ACC112 (cell line): ENCODE data around the gene S1PR3.
A peak's percentile ranks its signal among the peaks of the same experiment; 100 is the strongest.

ENCODE experiments used
- H2AFZ ChIP-seq: fragments of 200-600 bp; sonication (generic); one replicate; pipeline ENCODE4 v1.6.0; 2017; ENCODE audit warnings: antibody characterized with exemption, low read length; ENCODE audit not compliant: unreplicated experiment
- H3K27ac ChIP-seq: fragments of 200-600 bp; sonication (generic); 2 replicates; pipeline ENCODE4 v1.5.1; 2014; ENCODE audit warnings: low read depth, mild to moderate bottlenecking, antibody characterized with exemption, low read length, moderate library complexity
- H3K27me3 ChIP-seq: fragments of 200-600 bp; sonication (generic); 2 replicates; pipeline ENCODE4 v1.6.1; 2014; ENCODE audit warnings: mild to moderate bottlenecking, antibody characterized with exemption, low read length, moderate library complexity, mixed read lengths; ENCODE audit not compliant: insufficient read depth
- H3K36me3 ChIP-seq: fragments of 200-600 bp; sonication (generic); 2 replicates; pipeline ENCODE4 v1.6.1; 2016; ENCODE audit warnings: mild to moderate bottlenecking, antibody characterized with exemption, low read length, moderate library complexity, mixed read lengths; ENCODE audit not compliant: insufficient read depth
- H3K4me1 ChIP-seq: fragments of 200-600 bp; sonication (generic); one replicate; pipeline ENCODE4 v1.6.1; 2016; ENCODE audit warnings: low read length, mixed read lengths; ENCODE audit not compliant: insufficient read depth, unreplicated experiment, control insufficient read depth
- H3K4me3 ChIP-seq: fragments of 200-600 bp; sonication (generic); 2 replicates; pipeline ENCODE4 v1.5.1; 2014; ENCODE audit warnings: mild to moderate bottlenecking, low read depth, low read length
- H3K79me2 ChIP-seq: fragments of 200-600 bp; sonication (generic); one replicate; pipeline ENCODE4 v1.6.0; 2016; ENCODE audit warnings: low read length; ENCODE audit not compliant: control insufficient read depth, unreplicated experiment, insufficient read depth

S1PR3 gene

DNA sequence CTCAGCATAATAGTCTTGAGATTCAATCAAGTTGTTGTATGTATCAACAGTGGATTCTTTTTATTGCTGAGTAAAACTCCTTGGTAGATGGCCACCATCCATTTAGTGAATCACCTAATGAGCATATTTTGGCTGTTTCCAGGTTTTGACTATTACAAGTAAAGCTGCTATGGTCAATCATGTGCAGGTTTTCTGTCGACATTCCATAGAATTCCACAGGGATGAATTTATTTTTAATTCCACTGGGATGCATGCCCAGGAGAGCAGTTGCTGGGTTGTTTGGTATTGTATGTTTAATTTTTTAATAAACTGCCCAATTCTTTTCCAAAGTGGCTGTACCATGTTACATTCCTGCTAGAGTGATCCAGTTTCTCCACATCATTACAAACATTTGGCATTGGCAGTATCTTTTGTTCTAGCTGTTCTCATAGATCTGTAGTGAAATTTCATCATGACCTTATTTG lies 10.5 kb upstream of the S1PR3 start:
- no peaks in the 10 kb centered on the region for H3K4me1 ChIP-seq
- no peaks in the 10 kb centered on the region for H3K27me3 ChIP-seq
- H3K27ac ChIP-seq = no peak overlapping the region
- H3K79me2 ChIP-seq = no peaks in the 10 kb centered on the region
- H2AFZ ChIP-seq = no peak overlapping the region
- no peaks in the 10 kb centered on the region for H3K36me3 ChIP-seq
- no peak overlapping the region for H3K4me3 ChIP-seq

GRCh38 chr9:88983865-88984542 lies 7.3 kb upstream of the S1PR3 start:
- no peak overlapping the region for H3K27ac ChIP-seq
- H3K4me1 ChIP-seq = peaks cover 6% of the 10 kb centered on the region
- H3K4me3 ChIP-seq = no peak overlapping the region
- no peak overlapping the region for H2AFZ ChIP-seq
- H3K36me3 ChIP-seq = no peaks in the 10 kb centered on the region
- H3K79me2 ChIP-seq = no peaks in the 10 kb centered on the region
- H3K27me3 ChIP-seq = no peaks in the 10 kb centered on the region

DNA sequence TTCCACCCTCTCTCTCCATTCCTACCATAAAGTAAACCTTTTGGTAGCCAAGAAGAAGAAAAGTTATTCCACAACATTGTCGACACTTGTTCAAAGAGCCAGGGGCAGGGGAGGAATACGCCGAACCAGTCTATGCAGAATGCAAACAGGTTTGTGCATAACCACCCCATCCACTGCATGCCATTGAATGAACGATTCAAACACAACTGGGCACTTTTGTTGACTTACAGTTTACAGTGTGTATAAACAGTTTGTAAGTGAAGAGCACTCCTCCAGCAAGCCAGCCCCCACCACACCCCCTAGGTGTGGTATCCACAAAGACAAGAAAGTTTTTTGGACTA lies 6.8 kb upstream of the S1PR3 start:
- Histone ChIP-seq H3K27ac (no peak overlapping the region), H3K4me1 (peaks cover 11% of the 10 kb centered on the region), H3K4me3 (no peak overlapping the region), H3K79me2 (no peaks in the 10 kb centered on the region), H2AFZ (no peak overlapping the region), H3K27me3 (no peaks in the 10 kb centered on the region), H3K36me3 (no peaks in the 10 kb centered on the region)

- H3K4me1 ChIP-seq = peaks cover 15% of the 10 kb centered on the region
- no peak overlapping the region for H3K27ac ChIP-seq
- H3K79me2 ChIP-seq = no peaks in the 10 kb centered on the region
- H3K4me3 ChIP-seq = no peak overlapping the region
- H3K27me3 ChIP-seq = no peaks in the 10 kb centered on the region
- no peaks in the 10 kb centered on the region for H3K36me3 ChIP-seq
- H2AFZ ChIP-seq = no peak overlapping the region
Observed at GRCh38 chr9:88985616-88986015, 5.7 kb upstream of the S1PR3 start.

DNA sequence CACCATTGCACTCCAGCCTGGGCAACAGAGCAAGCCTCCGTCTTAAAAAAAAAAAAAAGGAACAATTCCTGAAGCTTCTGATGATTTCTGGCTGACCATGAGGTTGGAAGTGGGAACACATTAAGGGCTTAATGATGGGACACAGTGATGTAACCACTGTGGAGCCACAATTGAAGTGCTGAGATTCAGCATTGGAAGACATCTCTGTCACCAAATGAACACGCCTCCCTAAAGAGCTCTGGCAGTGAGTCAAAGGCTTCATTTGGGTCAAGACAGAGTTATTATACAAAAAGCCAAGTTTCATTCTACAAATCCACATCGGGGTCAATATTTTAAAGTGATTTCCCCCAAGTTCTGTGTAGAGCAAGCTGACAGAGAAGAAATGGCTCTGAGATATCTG lies 4.5 kb upstream of the S1PR3 start:
- no peak overlapping the region for H3K4me3 ChIP-seq
- H3K27me3 ChIP-seq = no peaks in the 10 kb centered on the region
- peaks cover 15% of the 10 kb centered on the region for H3K4me1 ChIP-seq
- H3K27ac ChIP-seq = no peak overlapping the region
- H2AFZ ChIP-seq = no peak overlapping the region
- peaks cover 5% of the 10 kb centered on the region for H3K79me2 ChIP-seq
- H3K36me3 ChIP-seq = no peaks in the 10 kb centered on the region

GRCh38 chr9:88987661-88988060 lies 3.6 kb upstream of the S1PR3 start:
- H3K4me3 ChIP-seq = no peak overlapping the region
- H3K27ac ChIP-seq = no peak overlapping the region
- peaks cover 15% of the 10 kb centered on the region for H3K4me1 ChIP-seq
- no peaks in the 10 kb centered on the region for H3K27me3 ChIP-seq
- H3K36me3 ChIP-seq = no peaks in the 10 kb centered on the region
- no peak overlapping the region for H2AFZ ChIP-seq
- H3K79me2 ChIP-seq = peaks cover 13% of the 10 kb centered on the region

DNA sequence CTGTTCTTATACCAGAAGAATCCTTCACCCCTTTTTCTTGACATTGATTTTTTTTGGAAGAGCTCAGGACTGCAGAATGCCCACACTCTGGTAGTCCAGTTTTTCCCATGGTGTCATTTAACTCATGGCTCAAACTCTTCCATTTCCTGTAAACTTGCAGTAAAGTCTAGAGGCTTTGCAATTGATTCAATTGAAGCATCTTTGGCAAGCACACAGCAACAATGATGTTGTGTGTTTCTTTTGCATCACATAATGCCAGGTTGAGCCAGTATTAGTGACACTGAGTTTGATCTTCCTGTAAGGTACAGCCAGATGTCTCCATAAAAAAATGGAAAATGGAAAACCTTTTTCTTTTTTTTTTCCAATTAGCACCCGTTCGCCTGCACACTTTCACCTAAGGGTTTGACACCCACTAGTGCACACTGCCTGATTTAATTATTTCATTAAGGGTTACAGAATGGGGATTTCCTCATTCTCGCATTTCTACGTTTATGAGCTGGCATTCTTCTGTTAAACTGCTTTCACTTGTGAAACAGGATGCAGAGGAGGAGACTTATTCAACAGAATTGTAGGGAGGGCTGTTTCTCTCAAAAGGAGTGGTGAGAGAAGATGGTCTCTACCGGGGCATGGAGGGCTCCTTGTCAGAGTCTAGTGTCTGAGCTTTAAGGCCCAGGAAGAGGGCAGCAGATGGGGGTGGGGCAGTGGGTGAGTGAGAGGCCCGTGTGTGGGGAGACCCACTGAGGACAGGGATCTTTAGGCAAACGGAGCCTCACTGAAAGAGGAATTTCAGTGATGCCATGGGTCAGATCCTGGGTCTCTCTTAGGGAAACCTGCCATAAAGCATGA lies 2.2 kb upstream of the S1PR3 start:
- Histone ChIP-seq H3K4me1 (peaks cover 20% of the 10 kb centered on the region), H2AFZ (peak overlapping the region; percentile 90), H3K27ac (peak overlapping the region; percentile 53), H3K4me3 (peak overlapping the region; percentile 55), H3K27me3 (no peaks in the 10 kb centered on the region), H3K36me3 (no peaks in the 10 kb centered on the region), H3K79me2 (peaks cover 26% of the 10 kb centered on the region)

GRCh38 chr9:88990041-88990728 lies 1.1 kb upstream of the S1PR3 start:
- H3K4me1 ChIP-seq = peaks cover 31% of the 10 kb centered on the region
- no peaks in the 10 kb centered on the region for H3K36me3 ChIP-seq
- H3K79me2 ChIP-seq = peaks cover 38% of the 10 kb centered on the region
- no peak overlapping the region for H3K27ac ChIP-seq
- H3K4me3 ChIP-seq = no peak overlapping the region
- H3K27me3 ChIP-seq = no peaks in the 10 kb centered on the region
- no peak overlapping the region for H2AFZ ChIP-seq

DNA sequence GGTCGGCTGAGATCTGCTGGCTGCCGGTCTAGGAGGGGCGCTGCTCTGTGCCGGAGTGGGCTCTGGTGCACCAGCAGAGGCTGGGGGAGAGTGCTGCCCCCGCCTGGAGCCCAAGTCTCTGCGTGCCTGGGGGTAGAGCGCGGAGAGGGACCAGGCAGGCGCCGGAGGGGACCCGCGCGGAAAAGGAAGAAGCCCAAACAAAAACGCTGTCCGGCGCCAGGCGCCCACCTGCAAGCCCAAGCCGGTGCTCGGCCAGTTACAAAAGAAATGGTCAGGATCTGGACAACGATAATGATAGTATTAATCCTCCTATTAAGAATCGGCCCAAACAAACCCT lies 571 bp upstream of the S1PR3 start:
- Histone ChIP-seq H3K27ac (no peak overlapping the region), H3K27me3 (no peaks in the 10 kb centered on the region), H3K4me1 (peaks cover 36% of the 10 kb centered on the region)

DNA sequence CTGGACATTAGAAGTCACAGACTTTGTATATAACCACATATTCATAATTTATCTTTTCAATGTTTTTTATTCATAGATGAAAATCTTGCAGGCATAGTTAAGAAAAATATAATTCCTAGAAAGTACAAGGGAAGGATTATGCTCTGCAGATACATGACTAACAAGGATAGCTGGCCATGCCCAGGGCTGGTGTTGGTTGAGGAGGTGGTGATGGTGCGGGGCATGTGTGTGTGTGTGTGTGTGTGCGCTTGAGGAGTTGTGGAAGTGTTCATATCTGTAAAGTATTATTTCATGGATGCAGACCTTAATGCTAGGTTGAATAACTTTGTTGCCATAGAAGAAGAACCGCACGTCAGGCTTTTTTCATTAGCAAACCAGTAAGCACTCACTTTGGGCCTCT lies 1.3 kb downstream of the S1PR3 start:
- Histone ChIP-seq H3K4me3 (peak overlapping the region; percentile 80), H3K4me1 (peaks cover 42% of the 10 kb centered on the region), H3K79me2 (peaks cover 60% of the 10 kb centered on the region), H3K36me3 (peaks cover 21% of the 10 kb centered on the region; the same call in 1 of the 2 replicates), H3K27ac (peak overlapping the region; percentile 43; the same call in 1 of the 2 replicates), H2AFZ (no peak overlapping the region), H3K27me3 (no peaks in the 10 kb centered on the region)

More for the DNA sequence above, 571 bp upstream of the S1PR3 start:
- peaks cover 4% of the 10 kb centered on the region; the same call in 1 of the 2 replicates for H3K36me3 ChIP-seq
- H2AFZ ChIP-seq = no peak overlapping the region
- peak overlapping the region; percentile 80 for H3K4me3 ChIP-seq
- peaks cover 43% of the 10 kb centered on the region for H3K79me2 ChIP-seq
